NCI-H446 treated with DMSO at 0.1 percent for 48 hours (cell line): ENCODE data around the gene SEMA3G.

Source experiments
- DNase-seq: peaks from one replicate; lab custom pipeline; 2025; lab: John Stamatoyannopoulos, UW

SEMA3G gene

DNA sequence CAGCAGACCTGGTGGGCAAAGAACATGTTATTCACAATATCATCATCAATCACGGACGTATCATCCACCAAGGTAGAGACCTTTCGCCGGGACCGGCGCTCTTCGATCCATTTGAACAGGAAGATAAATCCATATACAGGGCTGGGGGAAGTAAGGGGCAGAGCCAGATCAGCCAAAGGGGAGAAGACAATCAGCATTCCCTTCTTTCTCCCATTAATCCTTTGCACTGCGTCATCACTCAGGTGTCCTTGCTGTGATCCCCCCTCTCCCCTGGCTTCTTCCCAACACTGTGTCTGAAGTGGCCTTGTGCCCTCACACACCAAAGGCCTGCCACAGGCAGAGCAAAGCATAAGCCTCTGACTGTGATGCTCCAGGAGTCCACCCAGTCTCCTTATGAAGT is 36.4 kb downstream of the SEMA3G start:
- no peak for DNase-seq

DNA sequence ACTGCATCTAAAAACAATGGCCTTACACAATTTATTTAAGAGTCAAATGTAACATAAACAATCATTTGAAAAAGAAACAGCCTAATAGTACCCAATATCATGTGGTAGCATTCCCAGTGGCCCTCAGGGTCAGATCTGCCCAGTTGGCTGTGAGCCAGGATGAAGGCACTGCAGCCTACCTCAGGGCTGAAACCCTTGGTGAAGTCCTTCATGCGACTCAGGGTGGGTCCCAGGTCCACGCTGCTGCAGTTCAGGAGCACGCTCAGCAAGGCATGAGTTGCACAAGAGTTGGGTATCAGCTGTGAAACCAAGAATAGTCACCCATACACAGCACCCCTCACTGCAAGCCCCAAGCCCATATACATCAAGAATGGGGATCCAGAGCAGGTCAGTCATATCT is 37.1 kb downstream of the SEMA3G start:
- no peak for DNase-seq

DNA sequence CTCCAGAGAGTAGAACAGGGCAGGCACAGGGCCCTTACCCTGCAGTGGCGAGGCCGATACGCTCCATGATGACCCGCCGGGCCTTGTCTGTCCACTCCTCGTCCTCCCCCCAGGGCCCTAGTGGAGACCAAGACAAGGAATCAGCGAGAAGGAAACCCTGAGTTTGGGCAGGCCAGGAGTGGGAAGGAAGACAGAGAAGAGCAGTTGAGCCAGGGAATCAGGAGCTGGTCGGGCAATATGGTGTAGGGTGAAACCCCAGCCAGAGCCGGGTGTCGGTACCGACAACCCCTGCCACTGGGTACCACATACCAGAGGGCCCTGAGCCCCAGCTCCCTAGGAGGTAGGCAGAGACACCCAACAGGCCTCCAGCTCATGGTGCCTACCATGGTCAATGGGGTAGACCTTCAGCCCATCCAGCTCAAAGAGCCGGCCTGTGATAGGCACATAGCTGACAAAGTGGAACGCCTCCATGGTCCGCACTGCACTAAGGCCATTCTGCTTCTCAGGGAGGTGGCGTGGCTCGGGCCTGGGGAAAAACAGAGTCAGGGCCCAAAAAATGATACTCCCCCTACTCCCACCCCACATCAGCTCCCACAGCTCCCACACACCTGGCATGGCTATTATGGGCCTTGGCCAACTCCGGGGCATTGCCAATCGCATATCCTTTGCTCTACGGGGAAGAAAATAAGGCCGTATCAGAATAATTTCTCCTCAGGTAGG is 38.0 kb downstream of the SEMA3G start:
- DNase-seq, result no peak

DNA sequence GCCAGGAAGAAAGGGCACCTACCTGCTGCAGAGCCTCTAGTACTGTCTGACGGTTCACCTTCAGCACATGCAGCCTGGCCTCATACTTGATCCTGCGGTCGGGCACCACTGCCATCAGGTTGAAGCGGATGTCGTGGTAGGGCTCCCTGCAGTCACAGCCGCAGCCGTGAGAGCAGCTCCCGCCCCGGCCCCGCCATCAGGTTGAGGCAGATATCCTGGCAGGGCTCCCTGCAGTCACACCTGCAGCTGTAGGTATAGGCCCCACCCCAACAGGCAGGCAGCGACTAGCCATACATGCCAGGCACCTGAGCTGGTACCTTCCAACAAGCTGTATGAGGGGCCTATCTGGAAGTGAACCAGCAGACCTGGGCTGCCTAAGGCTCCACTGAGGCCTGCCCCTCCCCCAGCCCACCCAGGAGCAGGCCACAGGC is 38.7 kb downstream of the SEMA3G start:
- no peak for DNase-seq

DNA sequence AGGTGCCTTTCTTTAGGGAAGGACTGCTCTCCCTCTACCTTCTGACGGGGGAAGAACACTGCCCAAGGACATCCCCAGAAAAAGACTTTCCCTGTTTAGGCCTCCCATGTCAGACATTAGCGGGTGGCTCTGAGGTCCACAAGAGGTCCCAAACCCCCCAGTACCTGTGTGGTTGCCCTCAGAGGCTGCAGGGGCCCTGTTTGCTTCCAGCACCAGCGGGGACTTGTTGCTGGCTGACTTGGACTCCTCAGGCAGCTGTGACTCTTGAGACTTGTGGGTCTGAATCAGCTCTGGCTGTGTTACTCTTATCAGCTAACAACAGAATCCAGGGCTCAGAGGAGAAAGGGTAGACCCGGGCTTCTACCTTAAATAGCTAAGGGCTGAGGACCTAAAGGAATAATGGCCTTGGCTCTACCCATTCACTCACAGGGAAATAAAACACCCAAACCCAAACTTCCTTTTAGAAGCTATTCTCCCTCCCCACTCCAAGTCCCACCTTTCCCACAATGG is 39.2 kb downstream of the SEMA3G start:
- no peak for DNase-seq

DNA sequence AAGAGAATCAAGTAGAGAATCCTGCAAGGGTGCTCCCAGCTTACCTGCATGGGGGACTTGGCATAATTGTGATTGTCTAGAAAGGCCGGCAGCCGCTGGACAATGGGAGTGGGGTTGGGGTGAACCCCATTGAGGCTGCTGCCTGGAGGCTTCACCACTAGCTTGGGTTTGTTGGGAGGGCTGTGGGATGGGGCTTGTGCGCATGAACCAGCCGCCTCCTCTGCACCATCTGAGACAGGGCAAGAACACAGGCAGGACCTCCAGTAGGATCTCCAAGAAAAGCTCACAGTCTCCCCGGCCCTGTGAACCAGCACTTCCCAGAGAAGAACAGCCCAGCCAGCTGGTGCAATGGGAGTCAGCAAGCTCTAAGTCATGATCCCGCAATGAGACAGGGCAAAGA is 39.8 kb downstream of the SEMA3G start:
- DNase-seq, result no peak

DNA sequence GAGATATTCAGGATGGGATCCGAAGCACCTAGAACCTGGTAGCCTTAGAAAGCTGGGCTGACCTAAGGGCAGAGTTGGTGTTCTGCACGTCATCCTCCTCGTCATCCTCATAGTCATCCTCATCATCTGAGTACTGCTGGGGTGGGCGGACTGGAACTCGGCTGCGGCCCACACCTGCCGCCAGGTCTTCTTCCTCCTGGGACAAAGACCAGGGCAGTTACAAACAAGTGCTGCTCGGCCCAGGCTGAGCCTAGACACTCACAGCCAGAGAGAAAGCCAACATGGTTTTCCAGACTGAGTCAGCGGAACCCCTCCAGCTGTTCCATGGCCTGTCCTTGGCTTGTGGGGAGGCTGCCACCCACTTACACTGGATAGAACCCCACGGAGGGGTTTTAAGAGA is 40.5 kb downstream of the SEMA3G start:
- DNase-seq, result no peak

DNA sequence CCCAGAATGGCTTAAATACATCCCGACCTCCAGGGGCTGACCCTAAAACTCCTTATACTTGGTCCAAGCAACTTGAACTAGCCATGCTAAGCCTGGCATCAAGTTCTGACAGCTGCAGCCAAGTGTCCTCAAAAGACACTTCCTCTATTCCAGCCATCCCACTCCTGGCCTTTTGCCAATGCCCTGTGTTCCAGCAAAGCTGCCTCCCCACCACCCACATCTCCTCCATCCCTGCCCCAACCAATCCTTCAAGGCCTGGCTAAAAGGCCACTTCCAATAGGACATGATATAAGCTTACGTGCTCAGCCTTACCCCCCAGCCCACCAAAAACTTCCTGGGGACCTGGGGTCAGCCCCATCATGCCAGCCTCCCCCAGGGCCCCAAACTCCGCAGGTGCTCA is 40.9 kb downstream of the SEMA3G start:
- no peak for DNase-seq

DNA sequence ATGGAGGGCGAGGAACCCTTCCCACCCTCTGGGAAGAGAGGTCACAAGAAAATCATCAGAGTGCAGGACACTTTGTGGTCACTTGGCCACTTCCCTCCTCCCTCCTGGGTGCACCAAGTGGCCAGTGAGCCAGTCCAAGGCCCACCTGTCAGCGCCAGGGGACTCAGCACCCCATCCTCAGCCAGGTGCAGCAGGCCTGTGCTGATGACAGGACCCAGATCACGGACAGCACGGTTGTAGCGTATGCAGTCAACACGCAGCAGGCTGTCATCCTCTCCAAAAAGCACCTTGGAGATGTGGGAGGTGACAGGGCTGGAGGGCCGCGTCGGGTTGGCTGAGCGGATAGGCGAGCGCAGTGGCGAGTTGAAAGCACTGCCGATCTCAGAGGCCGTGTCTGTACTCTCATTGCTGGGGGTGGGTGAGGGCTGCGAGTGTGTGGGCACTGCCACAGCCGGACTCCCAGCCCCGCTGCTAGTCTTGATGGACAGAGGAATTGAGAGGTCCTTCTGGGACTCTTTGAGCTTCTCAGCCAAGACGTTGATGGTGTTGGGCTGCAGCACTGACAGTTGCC is 41.5 kb downstream of the SEMA3G start:
- DNase-seq, result no peak

DNA sequence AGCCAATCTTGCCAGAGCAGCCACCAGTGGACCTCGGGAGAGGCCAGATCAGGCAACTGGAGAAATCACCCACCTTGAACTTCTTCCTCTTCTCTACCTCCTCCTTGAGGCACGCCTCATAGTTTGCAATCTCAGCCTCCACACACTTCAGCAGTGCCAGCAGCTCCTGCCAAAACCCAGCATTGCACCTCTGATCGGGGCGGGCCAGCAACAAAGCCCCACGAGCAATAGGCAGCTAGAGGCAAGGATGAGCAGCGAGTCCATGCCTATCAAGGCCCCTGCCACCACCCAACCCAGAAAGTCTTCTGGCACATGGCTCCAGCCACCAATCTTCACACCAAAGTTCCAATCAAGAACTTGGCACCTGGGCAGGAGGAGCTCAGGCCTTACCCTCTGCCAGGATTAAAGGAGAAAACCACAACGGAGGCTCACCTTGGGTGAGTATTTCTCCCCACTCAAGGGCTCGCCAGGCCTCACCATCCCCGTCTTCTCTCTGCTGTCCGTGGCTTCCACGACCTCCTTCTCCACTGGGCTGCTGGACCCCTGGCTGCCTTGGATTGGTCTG is 42.1 kb downstream of the SEMA3G start:
- no peak for DNase-seq

DNA sequence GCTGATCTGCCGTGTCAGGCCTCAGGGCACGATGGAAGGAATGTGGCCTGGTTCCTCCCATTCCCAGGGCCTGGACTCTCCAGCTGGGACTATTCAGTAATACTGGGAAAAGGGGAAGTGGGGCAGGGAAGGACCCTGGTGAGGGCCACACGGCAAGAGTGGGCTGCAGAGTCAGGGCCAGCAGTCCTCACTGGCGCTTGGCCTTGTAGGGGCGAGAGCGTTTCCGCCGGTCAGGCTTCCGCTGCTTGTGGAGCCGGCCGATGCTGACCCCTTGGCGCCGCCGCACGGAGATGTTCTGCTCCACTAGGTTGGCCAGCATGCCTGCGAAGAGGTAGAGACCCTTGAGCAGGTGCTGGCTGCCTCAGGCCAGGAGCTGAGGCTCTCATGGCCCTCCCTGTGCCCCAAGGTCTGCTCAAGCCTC is 42.8 kb downstream of the SEMA3G start:
- DNase-seq, result no peak

DNA sequence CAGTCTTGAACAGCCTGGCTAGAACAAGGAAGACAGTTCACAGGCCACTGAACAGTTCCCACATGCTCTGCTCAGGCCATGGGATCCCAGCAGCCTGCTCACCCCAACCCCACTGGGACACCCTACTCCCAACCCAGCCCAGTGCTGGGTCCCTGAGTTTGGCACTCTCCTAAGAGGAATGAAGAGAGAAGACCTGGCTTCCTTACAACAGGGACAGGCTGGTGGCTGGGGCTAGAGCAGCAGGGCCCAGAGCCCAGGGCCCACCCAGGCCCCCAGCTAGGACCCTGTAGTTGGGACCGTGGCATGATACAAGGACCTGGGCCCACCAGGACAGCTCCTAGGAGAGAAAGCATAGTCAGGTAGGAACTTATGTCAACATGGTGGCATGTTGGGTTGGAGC is 43.4 kb downstream of the SEMA3G start:
- no peak for DNase-seq

DNA sequence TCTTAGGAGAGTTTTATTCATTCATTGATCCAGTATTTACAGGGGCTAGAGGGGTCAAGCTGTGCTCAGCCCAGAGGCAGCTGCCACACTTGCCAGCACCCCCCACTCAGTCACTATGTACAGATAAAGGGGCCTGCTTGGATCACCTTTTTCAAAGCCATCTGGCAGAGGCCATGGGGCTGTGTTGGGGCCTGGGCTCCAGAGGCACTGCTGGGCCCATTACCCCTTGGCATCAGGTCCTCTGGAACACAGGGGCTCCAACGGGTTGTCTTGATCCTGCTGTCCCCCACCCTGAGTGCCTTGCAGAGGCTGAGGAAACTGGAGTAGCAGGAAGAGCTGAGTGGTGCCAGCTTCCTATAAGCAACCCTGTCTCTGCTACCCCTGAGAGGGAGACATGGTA is 43.9 kb downstream of the SEMA3G start:
- DNase-seq, result no peak

DNA sequence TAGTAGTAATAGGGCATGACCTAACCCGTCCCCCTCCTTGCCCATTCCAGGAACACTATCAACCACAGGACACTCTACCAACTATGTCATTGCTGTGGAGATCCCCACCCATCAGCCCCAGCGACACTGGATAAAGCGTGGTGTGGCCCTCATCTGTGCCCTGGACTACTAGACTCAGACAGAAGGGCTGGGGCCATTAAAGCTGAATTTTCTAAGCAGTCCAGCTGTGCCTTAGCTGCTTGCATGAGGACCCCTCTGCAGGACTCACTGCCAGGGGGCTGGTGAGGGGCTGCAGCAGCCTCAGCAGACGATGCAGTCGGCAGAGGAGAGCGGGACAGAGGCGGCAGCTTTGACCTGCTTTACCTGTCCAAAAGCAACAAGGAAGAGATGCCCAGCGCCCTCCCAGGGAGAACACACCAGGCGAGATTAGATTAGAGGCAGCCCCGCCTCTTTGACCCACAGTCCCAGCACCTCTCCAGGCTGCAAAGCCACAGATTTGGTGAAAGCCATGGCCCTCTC is 44.6 kb downstream of the SEMA3G start:
- DNase-seq, result no peak

DNA sequence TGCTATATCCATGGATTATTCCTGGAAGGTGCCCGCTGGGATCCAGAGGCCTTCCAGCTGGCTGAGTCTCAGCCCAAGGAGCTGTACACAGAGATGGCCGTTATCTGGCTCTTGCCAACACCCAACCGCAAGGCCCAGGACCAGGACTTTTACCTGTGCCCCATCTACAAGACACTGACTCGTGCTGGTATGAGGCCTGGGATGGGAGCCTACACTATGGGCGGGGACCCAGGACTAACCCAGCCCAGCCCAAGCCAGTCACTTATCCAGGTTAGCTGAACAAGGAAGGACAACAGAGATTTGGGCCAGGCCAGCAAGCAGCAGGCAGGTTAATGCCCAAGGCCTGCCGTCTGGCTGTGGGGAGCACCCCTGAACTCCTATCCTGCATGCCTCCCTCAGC is 45.3 kb downstream of the SEMA3G start:
- no peak for DNase-seq

DNA sequence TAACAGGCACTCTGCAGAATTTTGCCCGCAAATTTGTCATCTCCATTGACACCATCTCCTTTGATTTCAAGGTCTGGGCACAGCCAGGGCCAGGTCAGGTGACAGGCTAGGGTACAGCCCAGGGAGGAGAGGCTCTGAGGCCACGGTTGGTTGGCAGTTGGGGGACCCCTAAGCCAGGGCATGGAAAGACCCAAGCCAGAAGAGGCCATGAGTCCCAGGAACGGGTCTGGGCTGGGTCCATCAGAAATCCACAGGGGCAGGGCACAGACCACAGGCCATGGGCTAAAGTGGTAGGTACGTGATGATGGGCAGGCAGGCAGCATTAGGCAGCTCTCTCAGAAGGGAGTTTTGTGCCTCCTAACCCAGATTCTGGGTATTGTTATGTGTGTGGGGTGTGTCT is 45.8 kb downstream of the SEMA3G start:
- DNase-seq, result no peak

DNA sequence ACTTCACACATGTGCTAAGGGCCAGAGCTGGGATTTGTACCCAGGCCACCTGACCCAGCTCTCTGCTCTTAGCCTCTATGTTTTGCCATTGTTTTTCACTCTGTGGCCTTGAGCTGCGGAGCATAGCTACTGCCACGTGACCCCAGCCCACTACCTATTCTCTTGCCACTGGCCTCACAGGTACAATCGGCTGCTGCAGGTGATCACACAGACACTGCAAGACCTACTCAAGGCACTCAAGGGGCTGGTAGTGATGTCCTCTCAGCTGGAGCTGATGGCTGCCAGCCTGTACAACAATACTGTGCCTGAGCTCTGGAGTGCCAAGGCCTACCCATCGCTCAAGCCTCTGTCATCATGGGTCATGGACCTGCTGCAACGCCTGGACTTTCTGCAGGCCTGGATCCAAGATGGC is 46.2 kb downstream of the SEMA3G start:
- DNase-seq, result no peak

DNA sequence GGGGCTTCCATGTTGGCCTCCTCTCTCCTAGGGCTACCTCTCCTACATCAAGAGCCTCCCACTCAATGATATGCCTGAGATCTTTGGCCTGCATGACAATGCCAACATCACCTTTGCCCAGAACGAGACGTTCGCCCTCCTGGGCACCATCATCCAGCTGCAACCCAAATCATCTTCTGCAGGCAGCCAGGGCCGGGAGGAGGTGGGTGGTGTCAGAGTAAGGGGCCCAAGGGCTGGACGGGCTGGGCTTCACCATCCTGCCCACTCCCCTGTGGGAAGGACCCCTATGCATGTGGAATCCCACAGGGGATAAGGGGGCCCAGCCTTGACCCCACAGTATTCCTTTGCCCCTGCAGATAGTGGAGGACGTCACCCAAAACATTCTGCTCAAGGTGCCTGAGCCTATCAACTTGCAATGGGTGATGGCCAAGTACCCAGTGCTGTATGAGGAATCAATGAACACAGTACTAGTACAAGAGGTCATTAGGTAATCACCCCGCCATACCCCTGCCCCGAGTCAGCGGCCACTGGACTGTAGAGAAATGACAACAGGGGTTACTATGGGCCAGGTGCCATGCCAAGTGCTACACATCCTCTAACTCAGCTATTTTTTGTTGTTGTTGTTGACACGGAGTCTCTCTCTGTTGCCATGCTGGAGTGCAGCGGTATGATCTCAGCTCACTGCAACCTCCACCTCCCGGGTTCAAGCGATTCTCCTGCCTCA is 47.1 kb downstream of the SEMA3G start:
- DNase-seq, result no peak

DNA sequence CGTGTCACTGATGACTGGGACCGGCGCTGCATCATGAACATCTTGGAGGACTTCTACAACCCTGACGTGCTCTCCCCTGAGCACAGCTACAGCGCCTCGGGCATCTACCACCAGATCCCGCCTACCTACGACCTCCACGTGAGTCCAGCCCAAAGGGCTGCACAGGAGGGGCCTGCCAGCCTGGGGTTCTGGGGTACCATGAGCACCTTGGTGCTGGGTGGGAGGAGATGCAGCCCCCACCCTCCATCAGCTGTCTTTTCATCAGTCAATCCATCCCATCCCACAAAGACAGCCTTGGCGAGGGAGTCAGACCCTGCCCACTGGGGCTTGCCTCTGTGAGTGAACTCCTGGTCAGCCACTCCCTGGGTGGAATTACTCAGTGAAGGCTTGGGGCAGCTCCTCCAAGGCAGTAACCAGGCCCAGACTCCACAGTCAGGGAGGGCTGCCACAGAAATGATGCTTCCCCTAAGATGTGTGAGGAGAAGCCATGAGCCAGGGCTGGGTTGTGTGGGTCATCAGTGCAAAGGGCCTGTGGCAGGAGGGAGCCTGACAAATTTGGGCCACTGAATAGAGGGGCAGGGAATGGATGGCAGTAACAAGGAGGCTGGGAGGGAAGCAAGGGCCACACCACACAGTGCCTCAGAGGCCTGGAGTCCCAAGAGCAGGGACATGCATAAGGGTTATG is 47.9 kb downstream of the SEMA3G start:
- no peak for DNase-seq

DNA sequence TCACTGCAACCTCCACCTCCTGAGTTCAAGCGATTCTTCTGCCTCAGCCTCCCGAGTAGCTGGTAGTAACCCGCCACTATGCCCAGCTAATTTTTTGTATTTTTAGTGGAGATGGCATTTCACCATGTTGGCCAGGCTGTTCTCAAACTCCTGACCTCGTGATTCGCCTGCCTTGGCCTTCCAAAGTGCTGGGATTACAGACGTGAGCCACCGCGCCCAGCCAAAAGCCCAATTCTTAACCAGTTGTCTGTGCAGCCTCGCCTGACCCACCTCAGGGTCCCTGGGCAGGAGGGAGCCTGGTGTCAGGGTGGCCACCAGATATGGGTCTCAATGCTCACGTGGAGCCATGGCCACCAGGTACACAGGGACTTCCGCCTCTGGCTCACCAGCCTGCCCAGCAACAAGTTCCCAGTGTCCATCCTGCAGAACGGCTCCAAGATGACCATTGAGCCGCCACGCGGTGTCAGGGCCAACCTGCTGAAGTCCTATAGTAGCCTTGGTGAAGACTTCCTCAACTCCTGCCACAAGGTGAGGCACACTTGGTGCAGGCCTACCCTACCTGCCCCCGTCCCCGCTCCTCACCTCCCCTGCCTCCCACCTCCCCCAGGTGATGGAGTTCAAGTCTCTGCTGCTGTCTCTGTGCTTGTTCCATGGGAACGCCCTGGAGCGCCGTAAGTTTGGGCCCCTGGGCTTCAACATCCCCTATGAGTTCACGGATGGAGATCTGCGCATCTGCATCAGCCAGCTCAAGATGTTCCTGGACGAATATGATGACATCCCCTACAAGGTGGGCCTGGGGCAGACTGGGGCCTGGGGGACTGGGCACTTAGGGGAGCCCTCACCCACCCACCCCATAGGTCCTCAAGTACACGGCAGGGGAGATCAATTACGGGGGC is 48.6 kb downstream of the SEMA3G start:
- DNase-seq, result no peak

DNA sequence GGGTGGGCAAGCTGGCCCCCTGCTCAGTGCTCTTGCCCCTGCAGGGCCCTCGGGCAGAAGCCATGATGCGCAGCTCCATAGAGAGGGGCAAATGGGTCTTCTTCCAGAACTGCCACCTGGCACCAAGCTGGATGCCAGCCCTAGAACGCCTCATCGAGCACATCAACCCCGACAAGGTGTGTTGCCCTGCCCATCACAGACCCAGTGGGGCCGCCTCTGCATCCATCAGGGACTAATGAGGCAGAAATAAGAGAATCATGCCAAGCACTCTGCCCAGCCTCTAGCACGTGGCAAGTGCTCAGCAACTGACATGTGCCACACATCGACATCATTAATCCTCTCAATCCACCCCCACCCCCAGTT is 49.4 kb downstream of the SEMA3G start:
- no peak for DNase-seq
